Effector memory CD8-positive, alpha-beta T cell (primary cell): Measurements from ENCODE around the gene ARFGAP3.
"Not testable (repeated sequence)": the region's sequence is repeated elsewhere in the genome, so short reads cannot be mapped to it uniquely, and the experiment has no call there.

Experiments used
- ATAC-seq: fragments of 150-1000 bp; cut with Tn5 transposase; replicated peaks from 2 replicates; pipeline ENCODE4 v1.10.0; 2021; ENCODE audit warnings: mild to moderate bottlenecking, moderate library complexity
- DNase-seq, 3 experiments: peaks; one replicate each; pipeline ENCODE4 v3.0.0; 2021
- H3K27ac Mint-ChIP-seq, 2 donors: one replicate each; pipeline ENCODE4 v1.8.0; 2022; ENCODE audit warnings: mild to moderate bottlenecking in 2 of 2, mixed read lengths in 2 of 2, moderate library complexity in 2 of 2
- H3K27me3 Mint-ChIP-seq, 2 donors: one replicate each; pipeline ENCODE4 v1.8.0; 2022; ENCODE audit warnings: mixed read lengths in 2 of 2
- H3K36me3 Mint-ChIP-seq: one replicate; pipeline ENCODE4 v1.8.0; 2022; ENCODE audit warnings: mild to moderate bottlenecking, moderate library complexity, mixed read lengths; ENCODE audit not compliant: insufficient read depth
- H3K4me1 Mint-ChIP-seq, 2 donors: one replicate each; pipeline ENCODE4 v1.8.0; 2022; ENCODE audit warnings: low read depth in 2 of 2, mixed read lengths in 2 of 2
- H3K4me3 Mint-ChIP-seq, 2 donors: one replicate each; pipeline ENCODE4 v1.8.0; 2022; ENCODE audit warnings: mild to moderate bottlenecking in 2 of 2, mixed read lengths in 2 of 2, moderate library complexity in 2 of 2
- H3K9me3 Mint-ChIP-seq, 2 donors: one replicate each; pipeline ENCODE4 v1.8.0; 2022; ENCODE audit warnings: mixed read lengths in 2 of 2

The ARFGAP3 gene

GRCh38 chr22:42763965-42764480 lies 93.0 kb downstream of the ARFGAP3 start:
- no peak overlapping the region for H3K27ac Mint-ChIP-seq
- H3K36me3 Mint-ChIP-seq = peaks cover 4% of the 10 kb centered on the region
- no peak for ATAC-seq
- no peak overlapping the region for H3K4me3 Mint-ChIP-seq
- H3K27me3 Mint-ChIP-seq = peaks cover 12 to 49% of the 10 kb centered on the region in 2 donors
- H3K4me1 Mint-ChIP-seq = peaks cover 0 to 3% of the 10 kb centered on the region in 2 donors
- H3K9me3 Mint-ChIP-seq = no peaks in the 10 kb centered on the region
- no peak for DNase-seq

- no peaks in the 10 kb centered on the region for H3K9me3 Mint-ChIP-seq
- H3K36me3 Mint-ChIP-seq = peaks cover 4% of the 10 kb centered on the region
- H3K27me3 Mint-ChIP-seq = peaks cover 16 to 44% of the 10 kb centered on the region in 2 donors
- peaks cover 0 to 3% of the 10 kb centered on the region in 2 donors for H3K4me1 Mint-ChIP-seq
- no peak overlapping the region for H3K4me3 Mint-ChIP-seq
- no peak for ATAC-seq
- no peak overlapping the region for H3K27ac Mint-ChIP-seq
- DNase-seq = no peak
These were observed 96.1 kb downstream of the ARFGAP3 start for GRCh38 chr22:42760806-42761565.

- H3K27me3 Mint-ChIP-seq = peaks cover 16 to 25% of the 10 kb centered on the region in 2 donors
- DNase-seq = no peak
- no peak overlapping the region for H3K4me3 Mint-ChIP-seq
- no peak for ATAC-seq
- peaks cover 4% of the 10 kb centered on the region for H3K36me3 Mint-ChIP-seq
- no peaks in the 10 kb centered on the region for H3K4me1 Mint-ChIP-seq
- no peaks in the 10 kb centered on the region for H3K9me3 Mint-ChIP-seq
- H3K27ac Mint-ChIP-seq = no peak overlapping the region
These were observed 98.0 kb downstream of the ARFGAP3 start for GRCh38 chr22:42758931-42759629.

GRCh38 chr22:42755553-42755952 lies 101.5 kb downstream of the ARFGAP3 start:
- not testable (repeated sequence) for H3K36me3 Mint-ChIP-seq, H3K27ac Mint-ChIP-seq, H3K9me3 Mint-ChIP-seq, H3K4me1 Mint-ChIP-seq, DNase-seq, ATAC-seq, H3K4me3 Mint-ChIP-seq
- H3K27me3 Mint-ChIP-seq = peaks cover 16 to 21% of the 10 kb centered on the region in 2 donors

GRCh38 chr22:42755121-42755520 lies 102.0 kb downstream of the ARFGAP3 start:
- H3K27me3 Mint-ChIP-seq = peaks cover 16 to 21% of the 10 kb centered on the region in 2 donors
- ATAC-seq, DNase-seq, H3K27ac Mint-ChIP-seq, H3K4me1 Mint-ChIP-seq, H3K4me3 Mint-ChIP-seq, H3K36me3 Mint-ChIP-seq, H3K9me3 Mint-ChIP-seq: not testable (repeated sequence)

- ATAC-seq (no peak), DNase-seq (no peak)
- Mint-ChIP-seq H3K4me1 (peaks cover 0 to 4% of the 10 kb centered on the region in 2 donors), H3K9me3 (no peaks in the 10 kb centered on the region), H3K4me3 (no peak overlapping the region), H3K27ac (no peak overlapping the region), H3K27me3 (peaks cover 16 to 21% of the 10 kb centered on the region in 2 donors), H3K36me3 (no peaks in the 10 kb centered on the region)
These were observed 102.4 kb downstream of the ARFGAP3 start for GRCh38 chr22:42754658-42755057.

GRCh38 chr22:42752912-42753311 lies 104.2 kb downstream of the ARFGAP3 start:
- Mint-ChIP-seq H3K36me3 (no peaks in the 10 kb centered on the region), H3K27ac (no peak overlapping the region), H3K4me3 (no peak overlapping the region), H3K9me3 (no peaks in the 10 kb centered on the region), H3K4me1 (peaks cover 0 to 4% of the 10 kb centered on the region in 2 donors), H3K27me3 (peaks cover 6 to 13% of the 10 kb centered on the region in 2 donors)
- no peak for DNase-seq
- no peak for ATAC-seq

GRCh38 chr22:42752230-42752746 lies 104.8 kb downstream of the ARFGAP3 start:
- DNase-seq (no peak), ATAC-seq (no peak)

GRCh38 chr22:42750421-42750820 lies 106.7 kb downstream of the ARFGAP3 start:
- not testable (repeated sequence) for H3K4me1 Mint-ChIP-seq, H3K4me3 Mint-ChIP-seq, H3K36me3 Mint-ChIP-seq, H3K27ac Mint-ChIP-seq, ATAC-seq, H3K9me3 Mint-ChIP-seq, DNase-seq
- H3K27me3 Mint-ChIP-seq = peaks cover 0 to 18% of the 10 kb centered on the region in 2 donors

More at GRCh38 chr22:42752230-42752746, 104.8 kb downstream of the ARFGAP3 start:
- peaks cover 0 to 4% of the 10 kb centered on the region in 2 donors for H3K4me1 Mint-ChIP-seq
- no peak overlapping the region for H3K4me3 Mint-ChIP-seq
- H3K27ac Mint-ChIP-seq = no peak overlapping the region
- H3K9me3 Mint-ChIP-seq = no peaks in the 10 kb centered on the region
- H3K27me3 Mint-ChIP-seq = peaks cover under 1 to 12% of the 10 kb centered on the region in 2 donors
- H3K36me3 Mint-ChIP-seq = no peaks in the 10 kb centered on the region

GRCh38 chr22:42747701-42748513 lies 109.2 kb downstream of the ARFGAP3 start:
- Mint-ChIP-seq H3K4me3 (no peak overlapping the region), H3K36me3 (no peaks in the 10 kb centered on the region), H3K4me1 (peaks cover 0 to 4% of the 10 kb centered on the region in 2 donors), H3K27ac (no peak overlapping the region), H3K9me3 (no peaks in the 10 kb centered on the region), H3K27me3 (peaks cover 5 to 30% of the 10 kb centered on the region in 2 donors)
- ATAC-seq (no peak), DNase-seq (no peak)
